Stimulated activated CD4-positive, alpha-beta T cell treated with anti-CD3 and anti-CD28 coated beads, Interleukin-2, amount 100 ng/mL, for 48 hours (primary cell): ENCODE data around the gene SLC8A2.

Experiments used
- DNase-seq, 2 donors: peaks; one replicate each; pipeline ENCODE4 v3.0.0-alpha.2; 2020

SLC8A2 gene

GRCh38 chr19:47485210-47485609 is 13.5 kb upstream of the SLC8A2 start:
- DNase-seq: no peak

GRCh38 chr19:47483800-47484690 is 12.4 kb upstream of the SLC8A2 start, which contains the start of gene KPTN:
TSS of gene KPTN (minus strand) at chr19:47484219. CDS start at chr19:47484160, 59 bp downstream.
- peak; percentile 90 to 91 for DNase-seq

- DNase-seq: no peak
Observed at GRCh38 chr19:47483200-47483599, 11.5 kb upstream of the SLC8A2 start.

- DNase-seq: no peak
Observed at GRCh38 chr19:47481460-47482052, 9.9 kb upstream of the SLC8A2 start.

GRCh38 chr19:47480658-47481057 is 9.0 kb upstream of the SLC8A2 start:
- DNase-seq: no peak

GRCh38 chr19:47479701-47480503 is 8.2 kb upstream of the SLC8A2 start:
- DNase-seq: no peak

GRCh38 chr19:47476438-47476972 is 4.8 kb upstream of the SLC8A2 start:
- no peak for DNase-seq

- no peak for DNase-seq
Observed at GRCh38 chr19:47475465-47475864, 3.8 kb upstream of the SLC8A2 start.

- no peak for DNase-seq
Observed at GRCh38 chr19:47473336-47473735, 1.6 kb upstream of the SLC8A2 start.

- no peak for DNase-seq
Observed at GRCh38 chr19:47471381-47471732, 336 bp downstream of the SLC8A2 start.

GRCh38 chr19:47470447-47471195 is 1.1 kb downstream of the SLC8A2 start:
- DNase-seq: no peak

- no peak for DNase-seq
Observed at GRCh38 chr19:47469719-47470118, 2.0 kb downstream of the SLC8A2 start.

- DNase-seq: no peak
Observed at GRCh38 chr19:47469363-47469700, 2.4 kb downstream of the SLC8A2 start.

- no peak for DNase-seq
Observed at GRCh38 chr19:47467914-47468313, 3.8 kb downstream of the SLC8A2 start.

- DNase-seq: no peak
Observed at GRCh38 chr19:47465957-47466356, 5.7 kb downstream of the SLC8A2 start.

- no peak for DNase-seq
Observed at GRCh38 chr19:47464675-47465419, 6.8 kb downstream of the SLC8A2 start.

GRCh38 chr19:47461876-47462275 is 9.8 kb downstream of the SLC8A2 start:
- no peak for DNase-seq

GRCh38 chr19:47459477-47459876 is 12.2 kb downstream of the SLC8A2 start:
- DNase-seq: no peak

- DNase-seq: no peak
Observed at GRCh38 chr19:47458672-47459071, 13.0 kb downstream of the SLC8A2 start.

- DNase-seq: no peak
Observed at GRCh38 chr19:47456721-47457474, 14.8 kb downstream of the SLC8A2 start.

GRCh38 chr19:47450478-47450877 is 21.2 kb downstream of the SLC8A2 start:
- DNase-seq: no peak
